Measurements from ENCODE around the gene NCAM1.

The NCAM1 gene

GRCh38 chr11:113242060-113242459 lies 280.8 kb downstream of the NCAM1 start:
- Mint-ChIP-seq H3K4me1 (peaks cover 13% of the 10 kb centered on the region), H3K27me3 (peaks cover 7% of the 10 kb centered on the region), H3K9me3 (no peaks in the 10 kb centered on the region), H3K27ac (no peak overlapping the region), H3K4me3 (no peak overlapping the region), H3K36me3 (no peaks in the 10 kb centered on the region)

- Mint-ChIP-seq H3K4me1 (peaks cover 13% of the 10 kb centered on the region), H3K27me3 (peaks cover 7% of the 10 kb centered on the region), H3K9me3 (no peaks in the 10 kb centered on the region), H3K27ac (no peak overlapping the region), H3K36me3 (no peaks in the 10 kb centered on the region), H3K4me3 (peak overlapping the region; percentile 53)
Observed at GRCh38 chr11:113242767-113243397, 281.7 kb downstream of the NCAM1 start.

DNA sequence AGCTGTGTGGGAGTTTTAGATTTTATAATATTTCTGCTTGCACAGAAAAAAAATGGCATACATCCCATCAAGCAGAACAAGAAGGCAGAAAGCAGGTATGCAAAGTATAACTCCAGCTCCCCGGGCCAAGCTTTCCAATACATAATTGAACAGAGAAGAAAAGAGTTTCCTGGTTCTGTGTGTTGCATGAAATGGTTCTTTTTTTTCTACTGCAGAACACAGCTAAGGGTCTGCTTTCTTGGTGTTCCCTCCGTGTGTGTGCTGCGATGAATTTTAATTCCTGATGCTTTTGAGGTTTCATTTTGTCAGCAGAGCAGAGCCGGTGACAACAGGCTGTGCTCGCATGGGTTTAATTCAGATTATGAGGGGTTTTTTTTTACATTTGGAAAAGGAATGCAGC lies 282.5 kb downstream of the NCAM1 start:
- Mint-ChIP-seq H3K27me3 (peaks cover 7% of the 10 kb centered on the region), H3K4me3 (no peak overlapping the region), H3K4me1 (peaks cover 13% of the 10 kb centered on the region), H3K27ac (no peak overlapping the region), H3K9me3 (no peaks in the 10 kb centered on the region), H3K36me3 (no peaks in the 10 kb centered on the region)

- Mint-ChIP-seq H3K4me1 (peaks cover 13% of the 10 kb centered on the region), H3K9me3 (no peaks in the 10 kb centered on the region), H3K27me3 (peaks cover 7% of the 10 kb centered on the region), H3K4me3 (no peak overlapping the region), H3K36me3 (no peaks in the 10 kb centered on the region), H3K27ac (no peak overlapping the region)
Observed at GRCh38 chr11:113245216-113245615, 284.0 kb downstream of the NCAM1 start.

DNA sequence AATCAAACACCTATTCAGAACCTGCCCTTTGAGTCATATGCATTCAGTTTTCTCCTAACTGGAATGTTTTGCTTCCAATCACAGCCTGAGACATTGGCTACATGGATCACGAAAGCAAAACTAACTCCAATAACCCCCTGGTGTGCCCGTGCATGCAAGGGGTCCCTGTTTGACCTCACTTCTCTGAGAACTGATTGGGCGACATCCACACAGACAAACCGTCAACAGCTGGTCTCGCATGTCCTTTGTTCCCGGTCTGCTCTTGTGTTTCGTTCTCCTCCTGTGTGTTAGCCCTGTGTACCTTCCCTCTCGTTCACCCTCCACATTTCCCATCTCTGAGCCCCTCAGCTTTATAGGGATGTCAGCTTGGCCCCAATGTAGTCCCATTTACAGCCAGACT lies 286.0 kb downstream of the NCAM1 start:
- H3K27me3 Mint-ChIP-seq: peaks cover 9% of the 10 kb centered on the region
- no peak overlapping the region for H3K4me3 Mint-ChIP-seq
- H3K4me1 Mint-ChIP-seq: peaks cover 13% of the 10 kb centered on the region
- H3K9me3 Mint-ChIP-seq: no peaks in the 10 kb centered on the region
- H3K36me3 Mint-ChIP-seq: no peaks in the 10 kb centered on the region
- H3K27ac Mint-ChIP-seq: no peak overlapping the region

GRCh38 chr11:113247966-113248365 lies 286.7 kb downstream of the NCAM1 start:
- Mint-ChIP-seq H3K4me1 (peaks cover 7% of the 10 kb centered on the region), H3K4me3 (no peak overlapping the region), H3K9me3 (no peaks in the 10 kb centered on the region), H3K27me3 (peaks cover 9% of the 10 kb centered on the region), H3K36me3 (no peaks in the 10 kb centered on the region), H3K27ac (no peak overlapping the region)

DNA sequence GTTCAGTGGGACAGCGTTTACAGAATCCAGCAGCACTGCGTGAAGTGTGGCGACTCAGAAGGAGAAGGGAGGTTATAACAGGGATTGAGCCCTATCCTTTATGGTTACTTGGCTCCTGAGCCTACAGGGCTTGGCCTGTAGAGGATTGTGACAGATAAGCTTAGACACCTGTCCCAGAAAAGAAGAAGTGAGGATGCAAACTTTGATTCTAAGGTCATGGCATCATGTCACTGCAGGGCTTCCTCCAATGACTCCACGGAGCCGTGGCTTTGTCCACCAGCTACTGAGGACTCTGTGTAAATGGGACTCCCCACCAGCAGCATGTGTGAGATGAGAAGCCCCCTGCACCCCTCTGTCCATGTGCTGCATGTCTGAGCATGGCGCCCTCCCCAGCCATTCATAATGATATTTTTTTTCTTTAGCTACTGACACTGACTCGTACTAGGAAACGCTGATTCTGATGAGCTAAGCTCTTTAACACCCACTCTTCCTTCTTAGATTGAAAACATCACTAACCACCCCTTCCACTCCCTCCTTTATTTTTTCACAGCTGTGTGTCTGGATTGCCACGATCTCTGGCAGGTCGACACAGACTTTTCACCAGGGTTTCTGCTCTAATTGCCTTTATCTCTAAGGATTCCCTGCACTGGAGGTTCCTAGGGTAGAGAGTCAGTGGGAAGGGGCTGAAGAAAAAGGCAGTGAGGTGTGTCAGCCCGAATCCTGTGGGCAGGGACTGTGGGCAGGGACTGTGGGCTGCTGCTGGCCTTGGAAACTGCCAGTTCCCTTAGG lies 287.7 kb downstream of the NCAM1 start:
- Mint-ChIP-seq H3K27me3 (peaks cover 9% of the 10 kb centered on the region), H3K9me3 (no peaks in the 10 kb centered on the region), H3K36me3 (no peaks in the 10 kb centered on the region), H3K27ac (no peak overlapping the region), H3K4me3 (no peak overlapping the region), H3K4me1 (no peaks in the 10 kb centered on the region)

DNA sequence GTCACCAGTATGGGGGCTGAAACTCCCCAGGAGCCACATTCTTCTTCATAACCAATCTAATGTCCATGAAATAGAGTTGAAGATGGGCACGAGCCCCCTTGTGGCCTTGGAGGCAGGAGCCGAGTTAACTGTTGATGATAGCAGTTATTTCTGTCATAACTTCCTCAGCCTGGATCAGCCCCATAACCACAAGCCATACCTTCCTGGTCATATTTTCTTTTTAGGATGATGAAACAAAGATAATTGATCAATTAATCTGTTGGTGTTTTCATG lies 288.2 kb downstream of the NCAM1 start:
- Mint-ChIP-seq H3K36me3 (no peaks in the 10 kb centered on the region), H3K27me3 (peaks cover 9% of the 10 kb centered on the region), H3K4me1 (no peaks in the 10 kb centered on the region), H3K27ac (no peak overlapping the region), H3K4me3 (no peak overlapping the region), H3K9me3 (no peaks in the 10 kb centered on the region)

GRCh38 chr11:113249786-113250185 lies 288.6 kb downstream of the NCAM1 start:
- H3K27me3 Mint-ChIP-seq: peaks cover 8% of the 10 kb centered on the region
- no peak overlapping the region for H3K27ac Mint-ChIP-seq
- H3K4me1 Mint-ChIP-seq: no peaks in the 10 kb centered on the region
- no peaks in the 10 kb centered on the region for H3K9me3 Mint-ChIP-seq
- H3K36me3 Mint-ChIP-seq: no peaks in the 10 kb centered on the region
- no peak overlapping the region for H3K4me3 Mint-ChIP-seq

DNA sequence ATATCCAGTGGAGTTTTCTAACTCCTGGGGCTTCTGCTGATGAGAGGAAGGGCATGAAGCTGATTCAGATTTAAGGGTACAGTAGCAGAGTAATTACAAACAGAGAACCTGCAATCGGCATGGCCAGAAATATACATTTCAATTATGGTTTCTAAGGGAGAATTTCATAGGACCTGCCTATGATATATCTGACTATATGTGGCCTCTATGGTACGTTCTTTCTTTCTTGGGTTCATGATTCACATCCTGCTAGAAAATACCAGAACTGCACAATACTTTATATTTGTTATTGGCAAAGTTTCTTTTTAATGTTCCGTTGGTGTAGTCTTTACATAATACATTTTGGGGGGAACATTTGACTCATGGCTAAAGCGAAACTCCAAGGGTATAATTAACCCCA lies 290.1 kb downstream of the NCAM1 start:
- Mint-ChIP-seq H3K36me3 (no peaks in the 10 kb centered on the region), H3K9me3 (no peaks in the 10 kb centered on the region), H3K4me3 (no peak overlapping the region), H3K27me3 (peaks cover 6% of the 10 kb centered on the region), H3K27ac (no peak overlapping the region), H3K4me1 (no peaks in the 10 kb centered on the region)

GRCh38 chr11:113253406-113253805 lies 292.2 kb downstream of the NCAM1 start:
- H3K4me3 Mint-ChIP-seq: no peak overlapping the region
- no peaks in the 10 kb centered on the region for H3K4me1 Mint-ChIP-seq
- H3K27me3 Mint-ChIP-seq: peaks cover 2% of the 10 kb centered on the region
- no peaks in the 10 kb centered on the region for H3K36me3 Mint-ChIP-seq
- no peak overlapping the region for H3K27ac Mint-ChIP-seq
- no peaks in the 10 kb centered on the region for H3K9me3 Mint-ChIP-seq

DNA sequence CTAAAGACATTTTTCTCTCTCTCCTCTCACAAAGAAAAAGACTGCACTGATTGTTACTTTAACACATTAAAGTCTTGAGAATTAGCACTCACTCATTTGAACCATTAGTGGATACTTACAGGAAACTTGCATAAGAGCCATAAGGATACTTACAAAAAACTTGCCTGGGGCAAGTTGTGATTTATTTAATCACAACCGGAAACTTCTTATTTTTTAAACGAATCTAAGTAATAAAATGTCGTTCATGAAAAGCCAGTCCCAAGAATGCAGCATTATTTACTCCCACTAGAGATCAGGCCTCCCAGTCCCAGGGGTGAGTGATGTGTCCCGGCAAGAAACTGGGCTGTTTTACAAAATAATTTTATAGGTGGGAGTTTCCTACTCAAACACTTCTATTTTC lies 293.9 kb downstream of the NCAM1 start:
- Mint-ChIP-seq H3K9me3 (no peaks in the 10 kb centered on the region), H3K27ac (no peak overlapping the region), H3K36me3 (no peaks in the 10 kb centered on the region), H3K27me3 (peaks cover 2% of the 10 kb centered on the region), H3K4me1 (no peaks in the 10 kb centered on the region), H3K4me3 (no peak overlapping the region)

- Mint-ChIP-seq H3K4me3 (no peak overlapping the region), H3K36me3 (no peaks in the 10 kb centered on the region), H3K4me1 (no peaks in the 10 kb centered on the region), H3K27ac (no peak overlapping the region), H3K27me3 (peaks cover 2% of the 10 kb centered on the region), H3K9me3 (no peaks in the 10 kb centered on the region)
Observed at GRCh38 chr11:113255741-113256140, 294.5 kb downstream of the NCAM1 start.

DNA sequence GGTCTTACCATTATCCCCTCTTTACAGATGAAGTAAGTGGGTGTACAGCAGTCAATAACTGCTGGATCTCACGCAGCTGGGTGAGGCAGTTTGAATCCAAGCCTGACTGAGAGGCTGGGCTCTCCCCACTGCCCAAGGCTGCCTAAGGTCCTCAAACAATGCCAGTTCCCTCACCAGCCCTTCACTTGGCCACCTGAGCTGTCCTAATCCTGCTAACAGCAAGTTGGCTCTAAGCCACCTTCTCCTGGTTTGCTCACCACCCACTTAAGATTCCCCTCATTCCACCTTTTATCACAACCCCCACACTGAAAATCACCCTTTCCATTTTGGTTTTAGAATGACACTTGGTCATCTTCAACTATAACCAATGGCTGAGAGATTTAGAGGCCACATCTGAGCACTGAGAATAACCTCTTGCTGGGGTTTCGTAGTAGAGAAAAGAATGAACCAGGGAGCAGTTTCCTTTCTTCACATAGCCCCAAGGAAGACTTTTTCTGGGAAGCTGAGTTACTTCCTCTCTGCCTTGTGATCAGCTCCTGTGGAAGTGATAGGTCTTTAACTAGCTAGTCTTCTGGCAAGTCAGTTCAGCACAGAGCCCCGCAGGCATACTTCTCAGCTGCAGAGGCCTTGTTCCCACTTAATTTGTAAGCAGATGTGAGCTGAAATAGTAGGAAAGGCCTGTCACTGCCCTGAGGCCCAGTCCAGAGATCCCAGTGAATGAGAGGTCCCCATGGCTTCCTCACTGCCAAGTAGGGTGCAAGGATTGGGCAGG lies 295.4 kb downstream of the NCAM1 start:
- Mint-ChIP-seq H3K9me3 (no peaks in the 10 kb centered on the region), H3K4me1 (no peaks in the 10 kb centered on the region), H3K27me3 (peaks cover 2% of the 10 kb centered on the region), H3K27ac (no peak overlapping the region), H3K4me3 (no peak overlapping the region), H3K36me3 (no peaks in the 10 kb centered on the region)

- Mint-ChIP-seq H3K27me3 (no peaks in the 10 kb centered on the region), H3K27ac (no peak overlapping the region), H3K4me1 (no peaks in the 10 kb centered on the region)
Observed at GRCh38 chr11:113260096-113260425, 298.8 kb downstream of the NCAM1 start.

DNA sequence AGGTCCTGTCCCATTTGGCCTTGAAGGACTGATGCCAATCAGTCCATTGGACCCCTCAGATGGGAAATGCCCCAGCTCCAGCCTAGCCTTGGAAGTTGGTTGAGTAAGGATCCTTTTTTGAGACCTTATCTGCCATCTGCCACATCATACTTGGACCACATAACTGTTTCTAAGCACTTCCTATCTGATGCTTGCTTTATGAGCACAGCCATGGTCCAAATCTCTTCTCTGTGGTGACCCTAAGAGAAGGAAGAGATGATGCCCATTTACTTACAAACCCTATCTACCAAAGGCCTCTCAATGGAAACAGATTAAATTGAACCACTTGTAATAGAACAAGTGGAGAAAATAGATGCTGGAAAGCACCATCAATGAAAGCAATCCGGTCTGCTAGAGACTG lies 299.3 kb downstream of the NCAM1 start:
- no peaks in the 10 kb centered on the region for H3K36me3 Mint-ChIP-seq
- H3K4me1 Mint-ChIP-seq: no peaks in the 10 kb centered on the region
- H3K9me3 Mint-ChIP-seq: no peaks in the 10 kb centered on the region
- no peak overlapping the region for H3K4me3 Mint-ChIP-seq
- H3K27me3 Mint-ChIP-seq: no peaks in the 10 kb centered on the region
- H3K27ac Mint-ChIP-seq: no peak overlapping the region

More at GRCh38 chr11:113260096-113260425, 298.8 kb downstream of the NCAM1 start:
- no peak overlapping the region for H3K4me3 Mint-ChIP-seq
- H3K9me3 Mint-ChIP-seq: no peaks in the 10 kb centered on the region
- no peaks in the 10 kb centered on the region for H3K36me3 Mint-ChIP-seq

Measured in activated naive CD4-positive, alpha-beta T cell treated with anti-CD3 and anti-CD28 coated beads, Interleukin-2, amount 50 U/mL, for 24 hours (primary cell).